ENCODE data around the gene OXGR1.
"Not testable (repeated sequence)": the region's sequence is repeated elsewhere in the genome, so short reads cannot be mapped to it uniquely, and the experiment has no call there.

OXGR1 gene

DNA sequence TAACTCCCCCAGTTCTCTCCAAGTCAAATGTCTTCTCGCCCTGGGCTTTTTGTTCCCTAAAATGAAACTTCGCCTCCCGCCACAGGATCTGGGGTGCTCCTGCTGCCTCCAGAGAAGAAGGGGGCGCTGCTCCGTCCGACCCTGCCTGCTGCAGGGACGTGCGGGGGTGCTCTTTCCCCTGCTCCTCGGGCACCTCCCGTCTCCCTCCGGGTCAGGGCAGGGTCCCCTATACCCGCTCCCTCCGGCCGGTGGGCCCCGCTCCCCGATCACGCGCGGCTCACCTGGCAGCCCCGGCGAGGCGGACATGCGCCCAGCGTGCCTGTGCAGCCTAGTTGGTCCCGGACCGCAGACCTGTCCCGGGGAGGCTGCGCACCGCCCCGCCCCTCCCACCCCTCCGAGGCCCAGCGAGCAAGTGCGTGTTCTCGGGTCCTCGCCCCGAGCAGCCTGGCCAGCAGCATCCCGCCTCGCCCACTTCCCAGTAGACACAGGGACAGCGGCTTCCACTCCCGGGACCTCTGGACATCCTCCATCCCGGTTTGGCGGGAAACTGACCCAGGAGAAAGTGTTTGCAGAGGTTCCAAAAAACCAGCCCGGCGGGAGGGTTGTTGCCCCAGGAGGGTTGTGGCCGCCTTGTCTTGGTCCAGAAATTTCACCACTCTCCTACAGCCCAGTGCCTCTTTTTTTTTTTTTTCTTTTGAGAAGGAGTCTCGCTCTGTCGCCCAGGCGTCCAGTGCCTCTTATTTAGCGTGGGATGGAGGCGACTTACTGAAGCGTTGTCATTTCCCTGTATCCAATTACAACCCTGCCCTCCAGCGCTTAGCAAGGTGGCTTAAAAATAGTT lies at the start of gene OXGR1:
Gene OXGR1, minus strand, starts transcription at position 460 of the 841 bp plus-strand sequence. CDS start 6,717 bp downstream, outside the sequence.
- DNase-seq, result no peak

DNA sequence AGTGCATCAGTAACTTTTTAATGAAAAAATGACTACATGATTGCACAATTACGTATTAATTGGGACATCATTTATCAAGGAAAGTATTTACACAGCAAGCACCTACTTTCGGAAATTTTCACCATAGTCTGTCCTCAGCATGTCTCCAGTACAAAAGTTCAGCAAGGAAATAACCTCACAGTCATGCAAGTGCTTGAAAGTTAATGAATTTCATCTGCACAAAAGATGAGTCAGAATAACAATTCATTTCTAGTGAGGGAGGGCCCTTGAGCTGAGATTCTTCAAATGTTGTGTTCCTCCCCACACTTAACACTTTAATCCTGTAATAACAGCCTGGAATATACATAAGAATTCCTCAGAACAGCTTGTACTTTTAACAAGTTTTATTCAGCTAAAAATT lies 49.0 kb upstream of the OXGR1 start:
- DNase-seq, result no peak

- no peak for DNase-seq
These were observed 36.6 kb upstream of the OXGR1 start for GRCh38 chr13:97030705-97031452.

GRCh38 chr13:97028441-97029299 lies 34.4 kb upstream of the OXGR1 start:
- peak; percentile 14 to 34 for DNase-seq

DNA sequence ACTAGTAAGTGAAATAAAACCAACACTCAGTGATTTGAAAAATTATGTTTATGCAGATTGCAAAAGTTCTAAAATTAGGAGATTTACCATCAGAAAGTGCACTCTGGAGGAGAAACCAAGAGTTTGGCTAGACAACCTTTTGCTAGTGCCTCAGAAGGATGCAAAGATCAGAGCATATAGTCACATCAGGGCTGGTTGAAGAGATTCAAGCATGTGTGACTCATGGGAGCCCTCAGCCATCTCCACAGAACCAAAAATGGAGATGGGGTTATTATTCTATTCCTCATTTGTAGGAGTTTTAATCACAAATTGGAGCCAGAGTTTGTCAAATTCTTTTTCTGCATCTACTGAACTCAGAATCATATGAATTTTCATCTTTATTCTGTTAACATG lies 32.9 kb upstream of the OXGR1 start:
- no peak for DNase-seq

DNA sequence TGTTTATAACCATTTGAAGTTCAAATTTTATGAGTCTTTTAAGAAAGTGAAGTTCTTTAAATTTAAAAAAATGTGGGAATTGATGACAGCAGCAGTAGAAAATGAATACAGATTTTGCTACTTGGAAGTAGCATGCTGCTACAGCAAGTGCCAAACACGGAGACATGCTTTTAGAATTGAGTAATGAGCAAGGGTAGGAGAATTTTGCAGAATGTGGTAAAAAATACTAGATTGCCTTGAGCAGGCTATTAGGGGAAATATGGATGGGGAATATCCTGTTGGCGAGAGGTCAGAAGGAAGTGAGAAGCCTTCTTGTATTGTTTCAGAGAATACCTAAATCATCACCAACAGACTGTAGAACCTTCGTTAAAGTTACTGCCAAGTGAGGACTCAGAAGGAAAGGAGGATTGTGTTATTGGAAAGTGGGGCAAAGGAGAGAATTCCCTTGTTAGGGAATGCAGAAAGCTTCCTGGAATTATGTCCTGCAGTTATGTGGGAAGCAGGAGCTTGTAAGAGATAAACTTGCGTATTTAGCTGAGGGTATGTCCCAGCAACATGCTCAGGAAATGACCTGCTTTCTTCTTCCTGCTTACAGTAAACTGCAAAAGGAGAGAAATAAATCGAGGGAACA lies 32.4 kb upstream of the OXGR1 start:
- no peak for DNase-seq

DNA sequence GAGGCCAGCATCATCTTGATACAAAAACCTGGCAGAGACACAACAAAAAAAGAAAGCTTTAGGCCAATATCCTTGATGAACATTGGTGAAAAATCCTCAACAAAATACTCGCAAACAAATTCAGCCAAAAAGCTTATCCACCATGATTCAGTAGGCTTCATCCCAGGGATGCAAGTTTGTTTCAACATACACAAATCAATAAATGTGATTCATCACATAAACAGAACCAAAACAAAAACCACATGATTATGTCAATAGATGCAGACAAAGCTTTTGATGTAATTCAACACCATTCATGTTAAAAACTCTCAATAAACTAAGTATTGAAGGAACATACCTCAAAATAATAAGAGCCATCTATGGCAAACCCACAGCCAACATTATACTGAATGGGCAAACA lies 29.5 kb upstream of the OXGR1 start:
- DNase-seq, result not testable (repeated sequence)

DNA sequence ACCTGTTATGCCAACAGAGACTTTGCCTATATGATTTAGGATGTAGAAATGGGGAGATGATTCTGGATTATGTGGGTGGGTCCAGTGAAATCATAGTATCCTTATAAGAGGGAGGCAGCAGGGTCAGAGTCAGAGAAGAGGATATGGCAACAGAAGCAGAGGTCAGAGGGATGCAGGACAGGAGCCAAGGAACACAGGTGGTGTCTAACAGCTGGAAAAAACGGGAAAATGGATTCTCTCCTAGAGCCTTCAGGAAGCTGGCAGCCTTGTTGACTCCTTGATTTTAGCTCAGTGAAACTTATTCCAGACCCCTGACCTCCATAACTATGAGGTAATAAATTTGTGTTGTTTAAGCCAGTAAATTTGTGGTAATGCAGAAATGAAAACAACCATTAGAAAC lies 28.8 kb upstream of the OXGR1 start:
- DNase-seq, result no peak

- no peak for DNase-seq
These were observed 27.0 kb upstream of the OXGR1 start for GRCh38 chr13:97021241-97021640.

- DNase-seq, result no peak
These were observed 26.5 kb upstream of the OXGR1 start for GRCh38 chr13:97020689-97021240.

DNA sequence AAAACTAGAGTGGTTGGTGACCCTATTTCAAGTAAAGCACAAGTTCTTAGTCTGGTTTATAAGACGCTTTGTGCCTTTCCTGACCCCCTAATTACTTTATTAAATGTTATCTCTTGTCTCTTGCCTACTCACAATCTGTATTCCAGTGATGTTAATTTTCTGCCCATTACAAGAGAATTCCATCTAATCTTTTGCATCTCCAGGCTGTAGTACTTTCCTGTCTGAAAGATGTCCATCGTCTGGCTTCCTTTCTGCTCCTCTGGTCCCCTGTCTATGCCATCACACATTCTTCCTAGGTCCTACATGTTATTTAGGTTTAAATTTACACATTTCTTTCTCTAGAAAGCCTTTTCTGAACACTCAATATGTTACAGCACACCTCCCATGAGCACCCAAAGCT lies 25.9 kb upstream of the OXGR1 start:
- no peak for DNase-seq

DNA sequence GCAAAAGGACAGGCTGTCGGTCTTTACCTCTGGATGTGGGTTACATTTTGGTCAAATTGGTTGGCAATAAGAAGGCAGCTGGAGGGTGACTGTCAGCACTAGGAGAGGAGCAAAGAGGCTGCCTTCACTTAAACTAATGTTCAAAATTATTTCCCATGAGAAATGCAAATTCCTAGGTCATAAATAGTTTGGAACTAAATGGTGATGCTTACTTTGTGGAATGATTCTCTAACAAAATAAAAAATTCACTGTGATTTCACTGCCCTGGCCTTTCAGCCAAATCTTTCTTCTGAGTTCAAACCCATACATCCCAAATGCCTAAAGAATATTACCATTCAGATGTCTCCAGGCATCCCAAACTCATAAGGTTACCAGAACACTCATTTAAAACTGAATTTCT lies 25.0 kb upstream of the OXGR1 start:
- DNase-seq, result no peak

- DNase-seq, result peak; percentile 16 to 48
These were observed 23.9 kb upstream of the OXGR1 start for GRCh38 chr13:97018029-97018819.

DNA sequence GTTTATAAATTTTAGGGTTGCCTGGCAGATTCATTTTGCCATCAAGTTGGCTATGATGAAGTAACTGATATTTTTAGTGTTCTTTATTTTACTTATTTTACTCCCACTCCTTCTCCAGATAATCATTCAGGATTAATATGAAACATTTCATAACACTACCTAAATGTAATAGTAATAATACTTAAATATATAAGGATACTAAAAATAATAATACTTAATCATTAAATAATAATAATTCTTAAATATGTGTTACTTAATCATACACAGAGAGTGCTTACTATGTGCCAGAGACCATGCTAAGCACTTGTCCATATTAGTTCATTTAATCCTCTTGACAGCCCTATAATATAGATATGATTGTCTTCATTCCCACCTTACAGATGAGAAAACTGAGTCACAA lies 23.0 kb upstream of the OXGR1 start:
- DNase-seq, result no peak

- peak in 1 of 2 donors; percentile 18 for DNase-seq
These were observed 21.5 kb upstream of the OXGR1 start for GRCh38 chr13:97015661-97016350.

DNA sequence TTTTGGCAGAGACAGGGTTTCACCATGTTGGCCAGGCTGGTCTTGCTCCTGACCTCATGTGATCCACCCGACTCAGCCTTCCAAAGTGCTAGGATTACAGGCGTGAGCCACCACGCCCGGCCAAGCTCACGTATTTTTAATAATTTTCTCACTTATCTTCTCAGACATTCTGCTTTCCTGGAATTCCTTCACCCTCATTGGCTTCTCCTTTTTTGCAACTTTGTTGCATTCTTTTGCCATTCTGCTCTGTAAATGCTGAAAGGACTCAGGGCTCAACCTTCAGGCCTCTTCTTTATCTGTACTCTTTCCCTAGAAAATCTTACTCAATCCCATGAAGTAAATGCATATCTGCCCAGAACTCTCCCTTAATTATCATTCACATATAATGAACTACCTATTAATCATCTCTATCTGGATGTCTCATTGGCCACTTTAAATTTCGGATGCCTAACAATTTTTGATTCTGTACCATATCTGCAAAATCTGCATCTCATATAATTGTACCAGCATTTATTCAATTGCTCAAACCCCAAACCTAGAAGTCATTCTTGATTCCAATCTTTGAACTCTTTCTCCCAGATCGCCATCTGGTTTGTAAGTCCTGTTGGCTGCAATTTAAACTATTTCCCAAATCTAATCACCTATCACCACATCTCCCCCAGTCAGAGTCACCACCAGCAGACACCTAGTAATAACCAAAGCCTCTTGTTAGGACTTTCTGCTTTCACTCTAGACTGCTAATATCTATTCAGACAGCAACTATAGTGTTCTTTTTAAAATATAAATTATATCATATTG lies 18.2 kb upstream of the OXGR1 start:
- no peak for DNase-seq

DNA sequence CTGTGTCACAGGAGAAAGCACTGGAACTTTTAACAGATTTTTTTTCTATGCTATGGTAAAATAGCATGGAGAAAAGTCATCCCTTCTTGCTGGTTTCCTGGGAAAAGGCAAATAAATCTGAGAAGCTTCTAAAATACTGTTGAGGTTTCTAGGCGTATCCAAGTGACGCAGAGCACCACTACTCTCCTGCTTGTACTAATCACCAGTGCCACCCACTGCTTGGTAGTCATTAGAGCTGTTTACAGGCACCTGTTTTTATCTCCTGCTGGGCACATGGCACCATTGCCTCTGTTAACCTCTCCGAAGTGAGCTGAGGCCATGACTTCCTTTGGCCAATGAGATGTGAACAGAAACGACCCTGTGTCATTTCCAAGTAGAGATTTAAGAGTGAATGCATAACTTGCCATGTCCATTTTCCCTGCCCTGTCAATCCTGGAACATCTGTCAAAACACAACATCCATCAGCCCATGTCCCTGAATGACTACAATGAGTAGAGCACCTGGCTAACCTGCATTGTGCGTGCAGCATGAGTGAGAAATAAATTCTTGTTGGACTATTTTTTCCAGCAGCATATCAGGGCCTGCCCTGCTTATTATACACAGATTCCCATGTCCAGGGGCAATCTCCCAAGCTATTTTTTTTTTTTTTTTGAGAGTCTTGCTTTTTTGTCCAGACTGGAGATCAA lies 17.3 kb upstream of the OXGR1 start:
- no peak for DNase-seq

DNA sequence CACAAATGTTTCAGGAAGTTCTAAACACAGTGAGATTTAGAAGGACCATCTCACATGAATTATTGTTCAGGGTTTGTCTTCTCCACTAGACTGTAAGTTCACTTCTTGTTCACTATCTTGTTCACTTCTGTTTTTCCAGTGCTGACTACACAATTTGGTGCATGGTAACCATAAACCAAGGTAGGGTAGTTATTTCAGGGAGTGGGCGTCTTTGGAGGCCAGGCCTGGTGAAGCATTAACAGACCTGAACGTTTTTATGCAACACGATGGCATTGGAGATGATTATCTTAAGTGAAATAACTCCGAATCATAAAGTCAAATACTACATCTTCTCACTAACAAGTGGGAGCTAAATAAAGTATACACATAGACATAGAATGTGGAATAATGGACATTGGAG lies 14.4 kb upstream of the OXGR1 start:
- no peak for DNase-seq

- no peak for DNase-seq
These were observed 11.5 kb upstream of the OXGR1 start for GRCh38 chr13:97005625-97006262.
